Stimulated activated CD8-positive, alpha-beta memory T cell treated with anti-CD3 and anti-CD28 coated beads, Interleukin-15, amount 100 ng/mL, for 1 hour (primary cell): ENCODE data around the gene MGMT.
"Not testable (repeated sequence)": the region's sequence is repeated elsewhere in the genome, so short reads cannot be mapped to it uniquely, and the experiment has no call there.

Experiments used
- DNase-seq: peaks from one replicate; pipeline ENCODE4 v3.0.0-alpha.2; 2020; ENCODE audit warnings: low read depth

MGMT gene

DNA sequence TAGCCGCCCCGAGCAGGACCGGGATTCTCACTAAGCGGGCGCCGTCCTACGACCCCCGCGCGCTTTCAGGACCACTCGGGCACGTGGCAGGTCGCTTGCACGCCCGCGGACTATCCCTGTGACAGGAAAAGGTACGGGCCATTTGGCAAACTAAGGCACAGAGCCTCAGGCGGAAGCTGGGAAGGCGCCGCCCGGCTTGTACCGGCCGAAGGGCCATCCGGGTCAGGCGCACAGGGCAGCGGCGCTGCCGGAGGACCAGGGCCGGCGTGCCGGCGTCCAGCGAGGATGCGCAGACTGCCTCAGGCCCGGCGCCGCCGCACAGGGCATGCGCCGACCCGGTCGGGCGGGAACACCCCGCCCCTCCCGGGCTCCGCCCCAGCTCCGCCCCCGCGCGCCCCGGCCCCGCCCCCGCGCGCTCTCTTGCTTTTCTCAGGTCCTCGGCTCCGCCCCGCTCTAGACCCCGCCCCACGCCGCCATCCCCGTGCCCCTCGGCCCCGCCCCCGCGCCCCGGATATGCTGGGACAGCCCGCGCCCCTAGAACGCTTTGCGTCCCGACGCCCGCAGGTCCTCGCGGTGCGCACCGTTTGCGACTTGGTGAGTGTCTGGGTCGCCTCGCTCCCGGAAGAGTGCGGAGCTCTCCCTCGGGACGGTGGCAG lies at the start of gene MGMT:
TSS of gene MGMT (plus strand) at position 539 of the 656 bp plus-strand sequence.
- peak; percentile 98 for DNase-seq

DNA sequence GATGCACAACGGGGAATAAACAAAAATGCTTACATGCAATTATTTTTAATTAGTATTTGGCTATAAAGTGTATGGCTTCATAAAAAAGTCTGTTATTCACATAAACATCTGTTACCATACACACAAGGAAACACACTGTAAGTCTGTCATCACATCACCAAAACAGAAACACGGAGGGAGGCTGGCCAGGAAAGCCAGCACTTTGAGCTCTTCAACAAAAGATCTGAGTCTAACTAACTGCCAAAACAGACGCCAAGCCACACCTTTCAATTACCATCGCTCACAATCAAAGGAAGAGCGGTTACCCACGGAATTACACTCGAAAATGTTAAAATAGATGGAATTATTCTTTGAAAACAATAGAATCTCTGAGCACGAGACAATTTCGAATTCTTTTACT lies 49.2 kb upstream of the MGMT start:
- DNase-seq, result no peak

DNA sequence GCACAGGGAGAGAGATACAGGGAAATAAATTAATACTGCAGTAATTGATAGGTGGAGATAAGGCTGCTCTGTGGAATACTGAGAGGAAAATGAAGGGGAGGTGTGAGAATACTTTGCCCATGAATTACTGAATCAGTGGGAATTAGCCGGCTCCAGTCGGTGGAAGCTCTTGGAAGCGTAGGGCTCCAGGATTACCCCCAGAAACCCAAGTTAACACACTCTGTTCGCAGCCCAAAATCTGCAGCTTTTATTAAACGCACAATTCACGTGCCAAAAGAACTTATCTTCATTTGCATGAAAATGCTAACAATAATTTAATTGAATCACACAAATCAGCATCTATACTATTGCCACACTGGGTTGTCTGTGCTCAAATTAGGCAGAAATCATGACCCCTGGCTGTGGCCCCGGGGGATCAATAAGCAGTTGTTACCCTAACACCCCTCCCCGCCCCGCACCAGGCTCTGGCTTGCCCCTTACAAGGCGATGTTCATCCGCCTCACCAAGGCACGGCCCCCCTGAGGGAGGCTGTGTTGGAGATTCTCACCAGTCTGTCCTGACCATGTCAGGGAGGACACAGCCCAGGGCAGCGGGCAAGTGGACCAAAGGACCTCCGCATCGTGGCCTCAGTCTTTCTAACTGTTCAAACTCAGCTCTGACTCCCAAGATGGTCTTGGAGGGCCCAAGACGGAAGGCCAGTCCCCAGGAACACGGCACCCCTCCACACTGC lies 48.4 kb upstream of the MGMT start:
- no peak for DNase-seq

DNA sequence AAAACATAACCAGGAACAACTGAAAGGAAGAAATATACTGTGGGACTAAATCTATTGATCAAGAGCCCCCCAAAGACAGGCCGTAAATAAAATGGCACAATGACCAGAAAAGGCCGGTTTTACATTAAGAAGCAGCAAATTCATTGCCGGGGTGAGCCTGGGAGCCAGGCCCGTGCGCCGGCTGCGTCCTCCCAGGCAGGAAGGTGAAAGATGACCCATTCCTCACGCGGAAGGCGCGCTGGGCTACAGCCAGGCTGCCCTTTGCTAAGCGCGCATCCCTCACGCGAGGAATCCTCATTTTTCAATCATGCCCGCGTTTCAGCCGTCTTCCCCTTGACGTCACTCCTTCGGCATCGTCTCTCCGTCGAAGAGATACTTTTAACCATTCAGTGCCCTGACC lies 47.6 kb upstream of the MGMT start:
- no peak for DNase-seq

DNA sequence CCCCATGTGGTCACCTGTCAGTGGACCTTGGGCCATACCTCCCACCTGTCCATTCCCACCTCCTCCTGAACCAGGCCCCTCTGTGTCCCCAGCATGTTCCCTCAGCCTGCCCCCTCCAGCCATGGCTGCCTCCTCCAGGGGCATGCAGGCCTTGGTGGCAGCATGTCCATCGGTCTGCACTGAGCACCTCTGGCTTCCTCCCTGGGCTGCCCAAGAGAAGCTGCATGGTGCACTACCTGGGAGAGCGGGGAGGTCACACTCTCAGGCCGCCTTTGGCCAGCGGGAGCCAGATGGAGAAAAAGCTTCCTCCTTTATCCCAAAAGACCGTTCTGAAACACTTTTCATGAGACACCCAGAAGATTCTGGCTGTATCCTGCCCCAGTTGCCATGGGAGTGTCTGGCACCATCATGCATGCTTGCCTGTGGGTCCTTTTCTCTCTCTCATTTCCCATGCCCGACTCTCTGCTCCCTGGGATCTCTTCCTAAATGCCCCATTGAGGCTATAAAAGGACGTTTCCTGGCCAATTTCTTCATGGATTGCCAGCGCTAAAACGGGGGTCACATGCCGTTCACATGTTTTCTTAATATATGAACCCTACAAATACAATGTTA lies 45.5 kb upstream of the MGMT start:
- no peak for DNase-seq

DNA sequence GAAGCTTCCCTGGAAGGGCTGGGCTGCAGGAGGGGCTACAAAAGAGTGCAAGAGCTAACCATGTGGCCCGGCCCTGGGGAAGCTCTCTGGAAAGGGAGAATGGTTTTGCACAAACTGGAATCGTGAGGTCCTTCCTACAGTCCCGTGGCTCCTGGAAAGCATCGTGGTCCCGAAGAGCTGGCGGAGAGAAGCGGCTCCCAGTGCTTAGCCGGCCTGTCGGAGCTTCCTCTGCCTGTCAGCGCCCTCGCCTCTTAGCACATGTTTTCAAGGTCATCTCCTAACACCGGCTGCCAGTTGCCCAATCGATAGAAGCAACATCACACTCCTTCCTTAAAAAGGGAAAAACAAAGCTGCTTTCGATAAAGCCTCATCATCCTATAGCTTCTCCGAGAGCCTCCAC lies 42.1 kb upstream of the MGMT start:
- DNase-seq, result no peak

DNA sequence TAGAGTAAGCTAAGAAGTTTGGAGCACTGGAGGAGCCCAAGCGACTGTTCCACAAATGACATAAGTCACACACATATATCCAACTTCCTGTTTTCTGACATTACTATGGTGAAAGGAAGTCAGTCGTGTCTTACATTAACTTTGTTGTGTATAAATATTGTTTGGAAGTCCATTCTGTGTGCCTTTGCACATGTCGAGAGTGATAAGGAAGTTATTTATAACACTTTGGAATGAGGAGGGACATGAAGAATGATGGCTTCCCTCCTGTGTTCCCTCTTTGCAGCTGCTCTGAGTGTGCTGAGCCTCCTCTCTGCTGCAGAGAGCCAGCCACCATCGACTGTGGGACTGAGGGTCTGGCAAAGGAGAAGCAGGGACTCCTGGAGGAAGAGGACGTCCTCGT lies 40.4 kb upstream of the MGMT start:
- DNase-seq, result no peak

DNA sequence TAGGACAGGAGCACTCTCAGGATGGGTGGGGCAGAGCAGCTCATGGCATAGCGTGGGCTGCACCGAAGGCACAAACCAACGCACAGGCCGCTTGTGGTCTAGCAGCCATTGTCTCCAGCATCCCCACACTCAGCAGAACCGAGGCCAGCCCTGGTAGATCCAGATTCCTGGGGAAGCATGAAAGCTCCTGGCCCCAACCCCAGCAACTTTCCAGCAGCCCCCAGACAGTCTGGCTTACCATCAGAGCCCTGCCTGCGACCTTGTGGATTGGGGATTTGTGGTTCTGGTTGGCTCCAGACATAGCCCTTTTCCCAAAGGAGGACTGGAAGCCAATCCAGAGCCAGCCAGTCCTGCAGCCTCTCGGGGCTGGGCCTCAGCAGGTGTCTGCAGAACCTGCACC lies 33.8 kb upstream of the MGMT start:
- DNase-seq, result no peak

DNA sequence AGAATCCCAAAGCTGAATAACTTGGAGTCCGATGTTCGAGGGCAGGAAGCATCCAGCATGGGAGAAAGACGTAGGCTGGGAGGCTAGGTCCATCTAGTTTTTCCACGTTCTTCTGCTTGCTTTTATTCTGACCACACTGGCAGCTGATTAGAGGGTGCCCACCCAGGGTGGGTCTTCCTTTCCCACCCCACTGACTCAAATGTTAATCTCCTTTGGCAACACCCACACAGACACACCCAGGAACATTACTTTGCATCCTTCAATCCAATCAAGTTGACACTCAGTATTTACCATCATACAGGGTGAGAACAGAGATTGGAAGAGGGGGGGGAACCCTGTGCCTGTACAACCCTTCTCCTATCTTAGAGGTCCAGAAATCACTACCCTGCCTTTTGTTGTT lies 31.3 kb upstream of the MGMT start:
- DNase-seq, result not testable (repeated sequence)

DNA sequence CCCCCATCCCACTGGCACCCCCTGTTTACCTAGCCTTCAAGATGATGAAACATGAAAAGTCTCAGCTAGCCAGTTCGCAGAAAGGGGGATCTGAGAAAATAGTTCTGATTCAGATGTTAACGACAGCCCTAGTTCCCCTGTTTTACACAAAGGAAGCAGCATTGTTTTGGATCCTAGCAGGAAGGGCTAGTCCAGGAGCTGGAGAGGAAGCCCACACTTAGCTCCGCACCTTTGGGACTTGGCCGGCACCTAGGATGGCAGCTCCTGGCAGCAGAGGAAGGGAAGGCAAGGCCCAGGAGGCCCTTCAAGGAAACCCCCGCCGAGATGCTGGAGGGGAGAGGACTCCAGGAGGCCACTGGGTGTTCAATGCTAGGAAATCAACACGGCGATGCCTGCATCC lies 29.0 kb upstream of the MGMT start:
- DNase-seq, result no peak

DNA sequence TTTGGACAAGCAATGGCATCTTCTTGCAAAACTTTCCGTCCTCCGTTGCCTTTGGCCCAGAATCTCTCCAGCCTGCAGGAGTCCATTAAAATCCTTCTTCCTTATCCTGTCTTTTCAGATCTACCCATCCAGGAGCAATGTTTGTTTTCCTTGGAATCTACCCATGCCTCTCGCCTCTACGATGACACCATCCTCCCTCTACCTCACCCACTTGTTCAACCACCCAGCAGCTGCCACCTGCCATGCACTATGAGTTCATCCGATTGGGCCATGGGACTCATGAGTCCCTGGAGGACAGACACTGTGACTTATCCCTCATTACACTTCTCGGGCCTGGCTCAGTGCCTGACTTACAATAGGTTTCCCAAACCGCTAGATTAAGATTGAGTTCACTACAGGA lies 26.8 kb upstream of the MGMT start:
- no peak for DNase-seq

DNA sequence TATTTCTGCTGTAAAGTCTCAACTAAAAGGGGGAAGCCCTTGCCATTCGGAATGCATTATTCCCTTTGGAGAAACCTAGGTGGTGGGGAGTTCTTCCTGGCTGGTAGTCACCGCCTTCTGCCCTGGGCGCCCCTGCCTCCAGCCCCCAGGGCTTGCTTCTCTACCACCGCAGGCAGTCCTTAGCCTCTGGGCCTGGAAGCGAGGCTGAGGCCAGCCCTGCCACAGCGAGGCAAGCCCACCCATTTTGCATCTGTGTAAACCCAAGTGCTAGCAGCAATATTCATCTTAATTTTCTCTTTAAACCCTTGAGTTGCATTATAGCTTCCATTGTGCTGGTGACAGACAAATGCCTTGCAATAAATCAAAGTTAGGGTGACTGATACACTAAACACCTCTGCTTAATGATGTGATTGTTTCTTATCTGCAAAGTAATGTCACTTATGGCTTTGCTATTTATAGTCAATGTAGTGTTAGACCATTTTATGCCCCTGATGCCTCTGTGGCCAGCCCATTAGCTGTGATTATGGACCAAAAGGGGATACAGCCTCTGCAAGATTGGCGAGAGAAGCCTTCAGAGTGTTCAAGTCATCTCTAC lies 26.2 kb upstream of the MGMT start:
- no peak for DNase-seq

DNA sequence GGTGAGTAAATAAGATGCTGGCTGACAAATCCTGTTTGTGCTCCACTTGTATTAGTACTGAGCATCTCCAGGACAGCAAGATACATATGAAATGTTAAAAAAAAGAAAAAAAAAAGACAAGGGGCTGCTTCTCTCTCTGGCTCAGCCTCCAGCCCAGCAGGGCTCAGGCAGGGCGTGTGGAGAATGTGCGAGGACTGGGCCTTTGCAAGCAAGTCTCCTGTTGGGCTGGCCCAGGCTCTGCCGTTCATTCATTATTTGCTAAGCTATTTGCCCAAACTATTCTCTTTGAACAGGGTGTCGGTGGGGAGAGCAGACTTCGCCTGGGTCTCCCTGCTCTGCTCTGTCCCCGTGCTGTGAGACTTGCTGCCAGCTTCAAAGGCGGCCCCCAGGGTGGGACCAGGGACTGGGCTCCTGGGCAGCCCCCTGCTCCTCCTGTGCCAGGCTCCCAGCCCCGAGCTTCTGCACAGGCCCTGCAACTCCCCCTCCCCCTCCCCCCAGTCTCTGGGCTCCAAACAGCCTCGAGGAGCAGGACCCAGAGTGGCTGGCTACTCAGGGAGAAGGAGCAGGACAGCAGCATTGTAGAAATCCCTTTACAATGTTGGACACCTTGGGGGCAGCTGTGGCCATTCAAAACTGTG lies 25.6 kb upstream of the MGMT start:
- no peak for DNase-seq

DNA sequence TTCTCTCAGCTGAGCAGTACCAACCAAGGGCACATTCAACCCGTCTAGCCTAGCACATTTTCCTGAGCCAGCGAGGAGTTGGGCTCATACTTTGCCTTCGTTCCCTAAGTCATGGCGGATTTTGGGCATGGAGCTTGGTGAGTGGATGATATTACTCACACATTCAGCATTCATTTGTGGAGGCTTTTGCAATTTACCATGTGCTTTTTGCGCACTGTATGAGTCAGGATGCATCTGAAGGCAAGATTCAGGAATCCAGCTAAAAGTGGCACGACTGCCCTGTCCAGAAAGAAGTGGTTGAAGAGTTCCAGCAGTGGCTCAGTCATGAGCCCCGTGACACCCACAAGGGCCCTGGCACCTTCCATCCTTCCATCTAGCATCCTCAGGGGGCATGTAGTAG lies 24.2 kb upstream of the MGMT start:
- no peak for DNase-seq

DNA sequence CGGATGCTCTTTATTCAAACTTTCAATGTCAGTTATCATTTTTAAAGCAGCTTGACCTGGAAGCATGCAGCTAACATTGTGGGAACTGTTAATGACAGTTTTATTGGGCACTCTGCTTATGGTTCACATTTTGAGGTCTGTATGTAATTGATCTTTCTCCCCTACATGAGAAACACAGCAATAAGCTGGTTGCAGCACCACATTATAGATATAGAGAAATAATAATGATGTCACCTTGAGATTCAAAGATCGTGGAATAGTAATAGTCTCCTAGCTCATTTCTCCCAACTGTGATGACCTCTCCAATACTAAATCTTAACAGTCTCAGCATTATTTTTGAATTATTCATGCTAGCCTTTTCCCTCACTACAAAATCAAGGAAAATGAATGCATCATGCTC lies 22.7 kb upstream of the MGMT start:
- no peak for DNase-seq

DNA sequence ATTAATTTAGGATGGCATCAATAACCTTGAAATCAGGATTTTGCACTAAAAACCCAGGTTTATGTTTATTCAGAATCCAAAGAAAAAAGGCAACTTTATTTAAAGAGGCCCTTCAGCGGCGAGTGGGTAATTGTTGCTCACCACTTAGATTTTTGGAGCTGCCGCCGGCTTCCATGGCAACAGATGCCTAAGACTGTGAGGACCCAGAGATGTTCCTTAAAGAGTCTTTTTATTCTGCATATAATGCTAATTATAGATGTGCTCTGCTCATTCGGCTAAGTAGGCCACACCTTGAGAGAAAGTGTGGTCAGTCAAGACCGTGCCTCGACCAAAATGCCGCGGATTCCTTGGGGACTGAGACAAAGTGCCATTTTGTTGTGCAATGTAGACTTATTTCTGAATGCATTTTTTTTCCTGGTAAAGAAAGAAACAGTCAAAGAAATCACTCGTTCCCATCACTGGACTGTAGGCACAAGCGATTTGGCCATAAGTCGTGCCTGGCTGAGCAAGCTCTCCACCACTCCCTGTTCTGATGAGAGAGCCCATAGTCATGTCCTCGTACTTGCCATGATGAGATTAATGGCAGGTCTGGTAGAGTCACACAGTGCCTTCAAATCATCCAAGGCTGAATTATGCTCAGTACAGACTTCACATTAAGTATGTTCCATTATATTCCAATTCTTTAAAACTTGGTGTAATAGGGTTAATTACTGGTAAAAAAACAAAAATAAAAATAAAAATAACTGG lies 21.4 kb upstream of the MGMT start:
- no peak for DNase-seq

DNA sequence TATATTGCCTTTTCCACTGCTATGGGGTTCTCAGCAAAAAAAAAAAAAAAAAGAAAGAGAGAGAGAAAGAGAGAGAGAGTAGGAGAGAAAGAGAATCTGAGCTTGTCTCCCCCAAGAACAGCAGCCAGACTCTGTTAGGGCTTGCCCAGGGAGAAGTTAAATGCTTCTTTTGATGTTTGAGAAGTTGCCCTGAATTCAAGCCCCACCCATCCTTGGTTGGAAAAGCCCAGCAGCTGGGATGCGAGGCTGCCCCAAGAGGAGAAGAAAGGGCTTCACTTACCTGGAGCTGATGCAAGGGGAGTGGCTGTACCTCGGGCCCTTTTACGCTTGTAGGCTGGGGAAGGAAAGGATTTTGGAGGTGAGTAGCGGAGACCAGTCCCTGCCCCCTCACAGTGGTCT lies 20.9 kb upstream of the MGMT start:
- no peak for DNase-seq

DNA sequence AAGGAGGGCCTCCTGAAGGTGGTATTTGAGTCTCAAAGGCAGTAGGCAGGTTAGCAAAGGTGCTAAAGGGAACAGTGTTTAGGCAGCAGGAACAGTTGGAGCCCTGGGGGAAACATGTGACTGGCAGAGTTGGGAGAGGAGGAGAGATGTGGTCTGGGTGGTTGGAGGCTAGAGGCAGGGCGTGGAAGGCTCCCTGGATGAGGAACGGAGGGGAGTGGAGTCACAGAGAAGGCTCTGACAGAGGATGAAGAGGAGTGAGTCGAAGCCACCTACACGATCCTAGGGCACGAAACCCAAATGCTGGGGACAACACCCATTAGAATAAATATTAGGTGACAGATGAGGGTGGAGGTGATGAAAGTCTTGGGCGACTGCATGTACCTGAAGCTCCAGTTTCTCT lies 19.6 kb upstream of the MGMT start:
- no peak for DNase-seq

DNA sequence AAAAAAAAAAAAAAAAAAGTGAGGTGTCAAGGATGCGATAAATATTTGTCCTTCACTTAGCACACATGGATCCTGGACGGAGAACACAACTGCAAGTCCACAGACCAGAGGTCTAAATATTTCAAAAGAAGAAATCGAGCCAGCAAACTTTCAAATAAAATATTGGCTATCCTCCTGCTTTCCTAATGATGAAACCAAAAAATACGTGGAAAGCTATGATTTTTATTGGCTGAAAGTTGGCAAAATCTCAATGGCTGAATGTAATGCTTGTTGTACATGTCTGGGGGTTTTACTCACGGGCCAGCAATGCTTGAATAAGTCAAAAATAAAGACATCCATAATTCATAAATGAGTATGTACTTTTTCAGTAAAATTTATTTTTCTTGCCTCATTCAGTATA lies 19.0 kb upstream of the MGMT start:
- no peak for DNase-seq

DNA sequence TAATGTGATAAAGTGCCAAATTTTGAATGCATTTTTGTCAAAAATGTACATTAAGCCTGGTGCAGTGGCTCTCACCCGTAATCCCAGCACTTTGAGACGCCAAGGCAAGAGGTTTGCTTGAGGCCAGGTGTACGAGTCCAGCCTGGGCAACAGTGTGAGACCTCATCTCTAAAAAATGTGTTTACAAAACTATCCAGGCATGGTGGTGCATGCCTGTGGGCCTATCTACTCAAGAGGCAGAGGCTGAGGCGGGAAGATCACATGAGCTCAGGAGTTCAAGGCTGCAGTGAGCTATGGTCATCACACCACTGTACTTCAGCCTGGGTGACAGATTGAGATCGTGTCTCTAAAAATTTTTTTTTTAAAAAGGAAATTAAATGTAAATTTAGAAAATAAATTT lies 18.5 kb upstream of the MGMT start:
- no peak for DNase-seq

DNA sequence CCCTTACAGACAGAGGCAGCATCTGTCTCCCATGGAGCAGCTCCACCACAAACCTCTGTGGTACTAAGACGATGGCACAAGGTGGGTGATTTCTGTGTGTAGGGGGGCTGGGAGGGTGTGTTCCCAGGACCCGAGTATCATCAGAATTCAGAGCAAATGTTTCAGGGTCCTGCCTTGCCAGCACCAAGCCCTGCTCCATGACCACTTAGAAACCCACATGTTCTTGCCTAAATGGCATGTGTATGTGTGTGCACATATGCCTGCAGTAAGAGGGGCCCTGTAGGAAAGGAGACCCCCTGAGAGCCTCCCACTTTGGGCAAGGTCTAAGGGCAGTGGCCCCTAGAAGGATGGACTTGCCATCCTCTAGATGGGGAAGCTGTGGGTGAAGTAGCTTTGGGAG lies 17.1 kb upstream of the MGMT start:
- DNase-seq, result no peak

DNA sequence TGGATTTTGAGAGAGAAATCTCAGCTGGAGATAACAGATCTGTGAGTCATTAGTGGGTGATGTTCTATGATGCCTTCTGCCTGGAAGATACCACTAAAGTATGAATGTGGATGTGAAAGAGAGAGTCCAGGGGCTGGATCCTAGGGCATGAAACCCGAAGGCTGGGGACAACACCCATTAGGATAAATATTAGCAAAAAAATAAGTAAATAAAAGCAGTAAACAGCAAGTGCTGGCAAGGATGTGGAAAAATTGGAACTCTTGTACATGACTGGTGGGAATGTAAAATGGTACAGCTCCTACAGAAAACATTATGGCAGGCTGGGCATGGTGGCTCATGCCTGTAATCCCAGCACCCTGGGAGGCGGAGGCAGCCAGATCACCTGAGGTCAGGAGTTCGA lies 16.6 kb upstream of the MGMT start:
- no peak for DNase-seq
